ENCODE measurements around the gene TPRG1L.

TPRG1L gene

DNA sequence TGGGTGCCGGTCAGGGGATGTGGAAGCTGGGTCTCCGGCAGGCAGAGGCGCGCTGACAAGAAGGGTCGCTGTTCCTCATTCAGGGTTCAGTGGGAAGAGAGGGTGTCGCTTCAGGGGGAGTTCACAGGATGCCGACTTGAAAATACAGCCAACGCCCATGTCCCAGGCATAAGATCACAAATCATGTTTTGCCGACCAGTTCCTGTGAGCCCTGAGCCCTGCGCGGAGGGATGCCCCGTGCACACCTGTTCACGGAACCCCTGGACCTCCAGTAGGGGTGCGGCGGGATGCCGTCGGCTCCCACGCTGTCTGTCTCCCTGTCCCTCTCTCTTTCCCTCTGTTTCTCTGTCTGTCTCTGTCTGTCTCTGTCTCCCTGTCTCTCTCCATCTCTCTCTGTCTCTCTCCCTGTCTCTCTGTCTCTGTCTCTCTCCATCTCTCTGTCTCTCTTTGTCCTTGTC is 54.3 kb downstream of the TPRG1L start:
- DNase-seq (ENCODE audit: low read depth in 3 of 3, low spot score in 1 of 3) = no peak

Data from stimulated activated CD4-positive, alpha-beta T cell treated with anti-CD3 and anti-CD28 coated beads, TNF-alpha, amount 100 ng/mL, for 1 hour (primary cell).